HL-60 (cell line): ENCODE measurements around the gene MYEF2.

ENCODE experiments used
- CTCF ChIP-seq: IDR thresholded peaks from one replicate; pipeline ENCODE4 v1.5.1; 2011; ENCODE audit warnings: low read length, control low read depth, inconsistent platforms; ENCODE audit not compliant: insufficient read depth
- GABPA ChIP-seq: IDR thresholded peaks from 2 replicates; pipeline ENCODE4 v1.6.1; 2012; ENCODE audit warnings: low read depth
- POLR2AphosphoS5 ChIP-seq: IDR thresholded peaks from 2 replicates; pipeline ENCODE4 v1.6.1; 2012; ENCODE audit warnings: low read depth

GRCh38 chr15:48175126-48175525, 3.0 kb downstream of the MYEF2 start:
- TF ChIP-seq CTCF (no peak), POLR2AphosphoS5 (no peak), GABPA (no peak)
